GM19043 (cell line): Measurements from ENCODE around the gene TIGIT.
A peak's percentile ranks its signal among the peaks of the same experiment; 100 is the strongest.
"Not testable (repeated sequence)": the region's sequence is repeated elsewhere in the genome, so short reads cannot be mapped to it uniquely, and the experiment has no call there.

Experiments used
- ATAC-seq: cut with Tn5 transposase; IDR thresholded peaks from one replicate; pipeline ENCODE4 v1.9.1; 2021; ENCODE audit warnings: low read depth; ENCODE audit not compliant: unreplicated experiment

TIGIT gene

DNA sequence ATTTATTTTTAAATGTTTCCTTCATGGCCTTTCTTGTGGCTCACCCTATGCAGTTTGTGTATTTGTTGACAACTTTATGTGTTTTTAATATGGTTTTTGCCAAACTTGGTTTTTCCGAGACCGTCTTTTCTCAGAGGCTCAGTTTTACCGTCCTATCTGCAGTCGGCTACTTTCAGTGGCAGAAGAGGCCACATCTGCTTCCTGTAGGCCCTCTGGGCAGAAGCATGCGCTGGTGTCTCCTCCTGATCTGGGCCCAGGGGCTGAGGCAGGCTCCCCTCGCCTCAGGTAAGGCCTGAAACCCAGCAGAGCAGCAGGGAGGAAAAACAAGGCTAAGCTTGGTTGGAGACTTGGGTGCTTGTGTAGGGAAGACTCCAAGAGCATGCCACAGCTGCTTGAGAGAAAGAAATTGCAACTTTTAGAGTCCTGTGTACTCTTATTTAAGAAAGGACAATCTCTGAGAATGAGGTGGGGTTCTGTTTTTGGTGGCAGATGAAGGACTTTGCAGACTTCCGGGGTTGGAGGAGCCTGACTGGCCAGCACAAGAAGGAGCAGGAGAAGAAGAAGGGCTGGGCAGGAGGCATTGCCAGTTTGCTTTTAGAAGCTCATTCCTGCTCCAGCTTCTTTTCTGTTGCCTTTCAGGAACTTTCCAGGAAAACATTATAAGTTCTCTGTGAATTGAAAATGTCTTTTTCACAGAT is at the start of gene TIGIT:
Gene TIGIT, plus strand, starts transcription at position 191 of the 698 bp plus-strand sequence. Its CDS starts 34 bp downstream, at position 225.
- no peak for ATAC-seq

- no peak for ATAC-seq
Observed at GRCh38 chr3:114252954-114253353, 40.9 kb upstream of the TIGIT start.

DNA sequence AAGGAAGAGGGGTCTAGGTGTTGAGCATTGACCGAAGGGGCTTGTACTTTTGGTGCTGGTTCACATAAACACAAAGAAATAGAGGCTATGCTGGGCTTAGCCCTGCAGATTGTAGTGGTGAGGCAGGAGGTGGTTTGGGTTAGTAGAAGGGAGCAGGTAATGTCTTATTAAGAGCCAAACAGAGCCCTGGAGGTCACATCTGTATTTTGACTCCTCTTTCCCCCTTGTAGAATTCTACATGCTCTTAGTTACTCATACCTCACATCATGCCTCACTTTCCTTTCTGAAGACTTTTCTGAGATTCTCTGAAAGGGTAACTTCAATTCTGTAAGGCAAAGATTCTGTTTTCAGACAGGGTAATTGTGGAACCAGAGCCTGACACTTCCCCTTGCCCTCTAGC is 40.3 kb upstream of the TIGIT start:
- ATAC-seq, result no peak

GRCh38 chr3:114259566-114259965 is 34.3 kb upstream of the TIGIT start:
- no peak for ATAC-seq

- no peak for ATAC-seq
Observed at GRCh38 chr3:114260152-114260551, 33.7 kb upstream of the TIGIT start.

DNA sequence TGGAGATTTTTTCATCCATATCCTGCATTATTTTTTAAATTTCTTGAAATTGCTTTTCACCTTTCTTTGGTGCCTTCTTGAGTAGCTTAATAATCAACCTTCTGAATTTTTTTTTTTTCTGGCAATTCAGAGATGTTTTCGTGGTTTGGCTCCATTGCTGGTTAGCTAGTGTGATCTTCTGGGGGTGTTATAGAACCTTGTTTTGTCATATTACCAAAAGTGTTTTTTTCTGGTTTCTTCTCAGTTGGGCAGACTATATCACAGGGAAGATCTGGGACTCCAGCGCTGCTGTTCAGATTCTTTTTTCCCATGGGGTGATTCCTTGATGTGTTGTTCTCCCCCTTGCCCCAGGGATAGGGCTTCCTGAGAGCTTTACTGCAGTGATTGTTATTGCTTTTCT is 23.8 kb upstream of the TIGIT start:
- ATAC-seq, result no peak

DNA sequence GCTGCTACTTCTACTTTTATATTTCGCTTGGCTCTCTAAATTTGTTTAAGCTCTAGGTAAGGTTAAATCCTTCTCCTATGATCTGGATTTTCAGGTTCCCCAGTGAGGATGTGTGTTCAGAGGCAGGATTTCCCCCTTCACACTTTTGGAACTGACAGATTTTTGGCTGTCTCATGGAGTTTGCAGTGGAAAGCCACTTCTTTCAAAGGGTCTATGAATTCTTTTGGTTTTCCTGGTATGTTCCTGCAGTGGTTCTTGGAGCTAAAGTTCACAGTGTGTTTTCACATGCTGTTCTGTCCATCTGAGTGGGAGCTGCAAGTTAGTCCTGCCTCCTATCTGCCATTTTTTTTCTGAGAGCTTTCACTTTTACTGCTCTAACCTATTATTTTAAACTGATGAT is 21.6 kb upstream of the TIGIT start:
- ATAC-seq, result no peak

DNA sequence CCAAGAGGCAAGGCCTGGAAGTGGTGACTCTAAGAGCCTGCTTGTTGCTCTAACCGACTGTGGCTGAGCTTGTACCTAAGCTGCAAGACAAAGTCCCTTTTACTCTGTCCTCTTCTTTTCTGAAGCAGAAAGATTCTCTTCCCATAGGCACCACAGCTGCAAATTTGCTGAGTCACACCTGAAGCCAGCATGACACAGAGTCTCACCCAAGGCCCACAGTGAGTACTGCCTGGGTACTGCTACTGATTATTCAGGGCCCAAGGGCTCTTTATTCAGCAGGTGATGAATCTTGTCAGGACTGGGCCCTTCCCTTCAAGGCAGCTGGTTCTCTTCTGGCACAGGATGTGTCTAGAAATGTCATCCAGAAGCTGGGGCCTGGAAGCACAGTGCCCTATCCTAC is 18.9 kb upstream of the TIGIT start:
- ATAC-seq, result no peak

DNA sequence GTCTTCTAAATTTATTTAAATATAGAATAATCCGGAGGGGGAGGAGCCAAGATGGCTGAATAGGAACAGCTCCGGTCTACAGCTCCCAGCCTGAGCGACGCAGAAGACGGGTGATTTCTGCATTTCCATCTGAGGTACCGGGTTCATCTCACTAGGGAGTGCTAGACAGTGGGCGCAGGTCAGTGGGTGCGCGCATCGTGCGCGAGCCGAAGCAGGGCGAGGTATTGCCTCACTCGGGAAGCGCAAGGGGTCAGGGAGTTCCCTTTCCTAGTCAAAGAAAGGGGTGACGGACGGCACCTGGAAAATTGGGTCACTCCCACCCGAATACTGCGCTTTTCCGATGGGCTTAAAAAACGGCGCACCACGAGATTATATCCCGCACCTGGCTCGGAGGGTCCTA is 17.0 kb upstream of the TIGIT start:
- ATAC-seq, result not testable (repeated sequence)

GRCh38 chr3:114284644-114285043 is 9.2 kb upstream of the TIGIT start:
- ATAC-seq, result no peak

GRCh38 chr3:114285648-114286230 is 8.1 kb upstream of the TIGIT start:
- no peak for ATAC-seq

DNA sequence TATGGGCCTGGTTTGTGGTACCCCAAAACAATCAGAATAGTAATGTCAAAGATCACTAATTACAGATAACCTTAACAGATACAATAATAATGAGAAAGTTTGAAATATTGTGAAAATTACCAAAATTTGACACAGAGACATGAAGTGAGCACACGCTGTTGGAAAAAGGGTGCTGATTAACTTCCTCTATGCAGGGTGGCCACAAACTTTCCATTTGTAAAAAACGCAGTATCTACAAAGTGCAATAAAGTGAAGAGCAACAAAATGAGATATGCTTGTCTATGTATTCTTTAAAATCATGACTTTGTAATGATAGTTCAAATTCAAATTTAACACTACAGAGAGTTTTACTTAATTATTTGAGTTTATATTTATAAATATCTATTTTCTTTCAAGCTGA is 7.6 kb upstream of the TIGIT start:
- ATAC-seq, result no peak

DNA sequence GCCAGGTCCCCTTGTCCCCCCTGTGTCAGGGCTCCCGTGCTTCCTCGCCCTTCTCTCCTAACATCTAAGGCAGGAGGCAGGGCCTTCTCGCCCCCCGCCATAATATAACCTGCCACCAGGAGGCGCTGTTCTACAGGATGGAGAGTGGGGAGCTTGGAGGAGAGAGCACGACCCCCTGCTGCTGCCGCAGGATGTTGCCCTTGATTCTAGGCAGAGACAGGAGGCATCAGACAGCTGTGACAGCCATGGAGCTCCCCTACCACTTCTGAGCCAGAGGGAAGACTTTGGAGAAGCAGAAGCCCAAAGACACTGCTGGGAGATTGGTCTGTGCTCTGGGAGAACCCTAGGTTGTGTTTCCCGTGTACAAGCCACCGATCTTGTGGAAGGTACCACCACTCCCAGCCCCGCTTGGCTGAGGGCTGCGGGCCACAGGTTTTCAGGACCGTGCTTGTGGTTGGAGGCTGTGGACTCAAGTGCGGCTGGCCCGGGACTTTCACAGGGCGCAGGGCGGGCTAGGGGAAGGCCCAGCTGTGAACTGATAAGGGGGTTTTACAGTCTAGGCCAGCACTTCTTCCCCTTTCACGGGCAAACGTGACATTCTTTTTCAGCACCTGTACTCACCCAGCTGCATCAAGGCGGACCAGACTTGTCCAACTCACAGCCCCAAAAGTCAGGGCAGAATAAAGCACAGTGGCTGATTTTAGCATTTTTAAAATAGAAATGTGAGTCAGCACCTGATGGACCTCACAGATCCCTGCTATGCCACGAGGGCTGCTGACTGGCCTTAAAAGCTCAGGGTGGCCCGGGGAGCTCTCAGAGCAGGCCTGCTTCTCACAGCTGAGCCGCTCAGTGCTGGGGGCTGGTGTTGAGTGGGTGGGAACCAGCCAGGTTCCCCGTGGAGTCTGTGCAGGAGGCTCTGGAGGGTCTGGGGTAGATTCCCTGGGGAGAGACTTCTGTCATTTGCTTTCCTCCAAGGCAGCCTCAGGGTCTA is 2.6 kb upstream of the TIGIT start:
- peak; percentile 85 for ATAC-seq

- ATAC-seq, result no peak
Observed at GRCh38 chr3:114294940-114295480, 1.2 kb downstream of the TIGIT start.

DNA sequence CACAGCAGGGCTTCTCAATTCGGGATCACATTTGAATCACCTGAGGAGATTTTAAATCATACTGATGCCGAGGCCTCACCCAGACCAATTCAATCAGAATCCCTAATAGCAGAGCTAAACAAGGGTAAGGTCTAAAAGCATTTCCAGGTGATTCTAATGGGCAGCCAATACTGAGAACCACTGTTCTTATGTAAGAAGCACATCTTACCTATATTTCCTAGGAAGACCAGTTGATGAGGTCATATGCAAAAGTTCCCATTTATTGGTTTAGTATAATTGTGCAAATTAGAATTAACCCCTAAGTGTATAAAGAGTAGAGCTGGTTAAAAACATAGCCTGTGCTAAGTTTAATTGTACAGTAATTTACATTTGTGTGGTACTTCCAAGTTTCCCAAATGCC is 2.1 kb downstream of the TIGIT start:
- ATAC-seq, result no peak

GRCh38 chr3:114299421-114299820 is 5.6 kb downstream of the TIGIT start:
- no peak for ATAC-seq

DNA sequence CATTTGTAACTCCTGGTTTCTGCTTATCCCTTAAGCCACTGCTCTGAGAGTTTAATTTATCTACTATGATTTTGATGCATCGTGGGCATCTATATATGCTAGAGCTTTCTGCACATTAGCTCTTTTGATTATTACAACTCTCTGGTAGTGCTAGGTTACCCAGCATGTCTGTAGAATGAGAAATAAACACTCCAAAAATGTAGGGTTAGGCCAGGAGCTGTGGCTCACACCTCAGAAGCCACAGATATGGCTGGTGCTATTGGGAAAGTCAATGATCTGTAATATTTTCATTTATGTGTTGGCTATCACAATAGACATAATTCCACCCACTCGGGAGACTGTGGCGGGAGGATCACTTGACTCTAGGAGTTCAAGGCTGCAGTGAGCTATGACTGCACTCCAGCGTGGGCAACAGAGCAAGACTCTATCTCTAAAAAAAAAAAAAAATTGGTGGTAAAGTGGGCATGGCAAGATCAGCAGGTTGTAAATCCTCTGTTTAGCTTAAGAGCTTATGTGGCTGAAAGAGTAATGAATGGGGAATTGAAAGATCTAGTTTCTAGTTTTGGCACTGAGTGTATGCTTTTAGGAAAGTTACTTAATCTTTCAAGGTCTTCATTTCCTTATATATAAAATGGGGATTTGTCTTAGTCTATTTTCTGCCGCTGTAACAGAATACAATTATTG is 6.3 kb downstream of the TIGIT start:
- ATAC-seq, result peak; percentile 56

DNA sequence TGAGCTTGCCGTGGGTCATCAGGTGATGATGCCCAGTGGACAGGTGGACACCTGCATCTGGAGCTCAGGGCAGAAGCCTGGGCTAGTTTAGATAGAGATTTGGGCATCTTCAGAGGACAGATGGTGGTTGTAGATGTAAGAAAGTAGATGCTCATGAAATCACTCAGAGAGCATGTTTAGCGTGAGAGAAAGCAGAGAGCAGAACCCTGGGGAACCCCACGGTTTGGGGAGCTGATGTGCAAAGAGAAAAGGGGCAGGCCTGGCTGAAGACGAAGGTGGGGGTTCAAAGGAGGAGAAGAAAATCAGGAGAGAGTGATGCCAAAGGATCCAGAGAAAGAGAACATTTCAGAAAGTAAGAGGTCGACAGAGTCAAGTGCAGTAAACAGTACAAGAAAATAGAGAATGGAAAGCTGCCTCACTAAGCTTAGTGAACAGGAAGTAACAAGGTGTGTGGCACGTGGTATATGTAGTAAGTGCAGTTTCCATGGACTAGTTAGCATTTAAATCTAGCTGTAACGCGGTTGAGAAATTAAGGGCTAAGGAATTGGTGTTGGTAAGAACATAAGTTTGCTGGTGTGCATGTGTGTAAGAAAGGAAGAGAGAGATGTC is 13.5 kb downstream of the TIGIT start:
- no peak for ATAC-seq

DNA sequence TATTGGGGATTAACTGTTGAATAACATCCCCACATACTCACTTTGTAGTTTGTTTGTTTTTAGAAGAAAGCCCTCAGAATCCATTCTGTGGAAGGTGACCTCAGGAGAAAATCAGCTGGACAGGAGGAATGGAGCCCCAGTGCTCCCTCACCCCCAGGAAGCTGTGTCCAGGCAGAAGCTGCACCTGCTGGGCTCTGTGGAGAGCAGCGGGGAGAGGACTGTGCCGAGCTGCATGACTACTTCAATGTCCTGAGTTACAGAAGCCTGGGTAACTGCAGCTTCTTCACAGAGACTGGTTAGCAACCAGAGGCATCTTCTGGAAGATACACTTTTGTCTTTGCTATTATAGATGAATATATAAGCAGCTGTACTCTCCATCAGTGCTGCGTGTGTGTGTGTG is 14.0 kb downstream of the TIGIT start:
- ATAC-seq, result no peak

- ATAC-seq, result peak; percentile 13
Observed at GRCh38 chr3:114308377-114308776, 14.5 kb downstream of the TIGIT start.
